K562 (cell line): ENCODE results near the gene LTBR. TPM values are rescaled to one million over a fixed set of nuclear protein-coding genes. Genes with fewer than 3 reads are reported as not detected.

Experiments used
- ARID1B ChIP-seq: fragments of 450-650 bp; IDR thresholded peaks from 2 replicates; pipeline ENCODE4 v1.6.1; 2016; ENCODE audit warnings: antibody characterized with exemption, mild to moderate bottlenecking, inconsistent platforms
- CBFA2T3 ChIP-seq: fragments of 450-650 bp; IDR thresholded peaks from 2 replicates; pipeline ENCODE4 v1.6.1; 2017
- EWSR1 ChIP-seq: fragments of 450-650 bp; IDR thresholded peaks from 2 replicates; pipeline ENCODE4 v1.6.1; 2018; ENCODE audit warnings: borderline replicate concordance, mild to moderate bottlenecking, low read depth, moderate library complexity; ENCODE audit not compliant: partially characterized antibody
- HCFC1 ChIP-seq: IDR thresholded peaks from 2 replicates; pipeline ENCODE4 v1.6.1; 2012; ENCODE audit warnings: low read depth, low read length, improper control_type of control experiment
- HDAC1 ChIP-seq, 2 experiments: fragments of 450-650 bp; IDR thresholded peaks; 2 replicates each; pipeline ENCODE4 v1.6.1; 2016 to 2017; ENCODE audit warnings: inconsistent platforms in 1 of 2, mild to moderate bottlenecking in 1 of 2, moderate library complexity in 1 of 2
- HMG20B ChIP-seq: fragments of 250-450 bp; sonication (Bioruptor Pico); IDR thresholded peaks from 2 replicates; pipeline ENCODE4 v1.5.0; 2021; ENCODE audit warnings: mild to moderate bottlenecking
- JUND ChIP-seq, 2 experiments: IDR thresholded peaks; 2 replicates in 1 of 2; 3 replicates in 1 of 2; pipeline ENCODE4 v1.6.1; 2011; ENCODE audit warnings: borderline replicate concordance in 2 of 2, low read depth in 2 of 2, low read length in 2 of 2, improper control_type of control experiment in 1 of 2, missing biosample characterization in 1 of 2, missing genetic modification characterization in 1 of 2, missing genetic modification reagents in 1 of 2
- KDM1A ChIP-seq, 2 experiments: fragments of 450-650 bp; IDR thresholded peaks; 2 replicates each; pipeline ENCODE4 v1.6.1; 2016; ENCODE audit warnings: mild to moderate bottlenecking in 2 of 2
- KHSRP ChIP-seq: fragments of 450-650 bp; IDR thresholded peaks from 2 replicates; pipeline ENCODE4 v1.6.1; 2017
- KLF6 ChIP-seq: fragments of 250-450 bp; sonication (Bioruptor Pico); IDR thresholded peaks from 2 replicates; pipeline ENCODE4 v1.4.0; 2020; ENCODE audit warnings: mild to moderate bottlenecking, moderate library complexity, borderline replicate concordance
- LARP7 ChIP-seq: fragments of 450-650 bp; IDR thresholded peaks from 2 replicates; pipeline ENCODE4 v1.6.1; 2016
- NCOR1 ChIP-seq: fragments of 450-650 bp; IDR thresholded peaks from 2 replicates; pipeline ENCODE4 v1.6.1; 2016; ENCODE audit warnings: mild to moderate bottlenecking, moderate library complexity
- NR2F6 ChIP-seq: fragments of 450-650 bp; formaldehyde crosslinking; IDR thresholded peaks from 2 replicates; pipeline ENCODE4 v1.4.0; 2020; ENCODE audit warnings: mild to moderate bottlenecking
- SAFB ChIP-seq: fragments of 200-400 bp; formaldehyde crosslinking; IDR thresholded peaks from 2 replicates; pipeline ENCODE4 v1.6.1; 2017; ENCODE audit warnings: low read depth, low read length, borderline replicate concordance
- ZC3H8 ChIP-seq: fragments of 450-650 bp; IDR thresholded peaks from 2 replicates; pipeline ENCODE4 v1.6.1; 2017
- ZFPM2 ChIP-seq: fragments of 250-450 bp; sonication (Bioruptor Pico); IDR thresholded peaks from 2 replicates; pipeline ENCODE4 v1.5.1; 2022; ENCODE audit warnings: mild to moderate bottlenecking
- ZNF140 ChIP-seq: fragments of 250-450 bp; sonication (Bioruptor Pico); IDR thresholded peaks from 2 replicates; pipeline ENCODE4 v1.8.0; 2021; ENCODE audit warnings: moderate library complexity, mild to moderate bottlenecking, inconsistent platforms
- ZNF785 ChIP-seq: fragments of 250-450 bp; sonication (Bioruptor Pico); IDR thresholded peaks from 2 replicates; pipeline ENCODE4 v1.4.0; 2020; ENCODE audit warnings: mild to moderate bottlenecking
- polyA plus RNA-seq, 8 experiments: library from polyadenylated mRNA; depleted of rRNA in 4 of 8; stranded (reverse) in 5 of 8; unstranded in 3 of 8; fragments of >200 nt; fragmentation: Nextera tagmentation in 2 of 8; fragmentation: Illumina TruSeq in 1 of 8; extraction: Ambion mirVana in 2 of 8; extraction: Trizol in 1 of 8; gene quantifications; 2 replicates each; pipeline versions ENCODE4 v1.2.1 to v1.2.3, GENCODE V29; 2011 to 2014; ENCODE audit warnings: inconsistent platforms in 1 of 8, missing spikeins in 1 of 8
- total RNA-seq, 7 experiments: library from RNA; depleted of rRNA in 6 of 7; stranded (reverse); fragments of >200 nt in 6 of 7; fragmentation: Illumina TruSeq in 2 of 7; extraction: Trizol in 2 of 7; gene quantifications; 2 replicates each; pipeline versions ENCODE4 v1.2.1 to v1.2.3, GENCODE V29; 2011 to 2021; ENCODE audit warnings: low replicate concordance in 1 of 7
- TF ChIP-seq, protein P1 (sequence below): fragments of 200-800 bp; sonication (Bioruptor generic); IDR thresholded peaks from 2 replicates; pipeline ENCODE4 v1.6.1; 2017; ENCODE audit warnings: missing genetic modification characterization, missing compliant biosample characterization
- TF ChIP-seq, protein P2 (sequence below): IDR thresholded peaks from 2 replicates; pipeline ENCODE4 v1.6.1; 2014; ENCODE audit warnings: antibody characterized with exemption
- TF ChIP-seq, protein P3 (sequence below): fragments of 250-450 bp; sonication (Bioruptor Pico); IDR thresholded peaks from 2 replicates; pipeline ENCODE4 v1.9.0; 2021; ENCODE audit warnings: mild to moderate bottlenecking, inconsistent platforms
- TF ChIP-seq, protein P4 (sequence below): fragments of 450-650 bp; IDR thresholded peaks from 2 replicates; pipeline ENCODE4 v1.6.1; 2017; ENCODE audit warnings: mild to moderate bottlenecking, moderate library complexity
- TF ChIP-seq, protein P5 (sequence below): fragments of 250-450 bp; sonication (Bioruptor Pico); IDR thresholded peaks from 2 replicates; pipeline ENCODE4 v1.8.0; 2022; ENCODE audit warnings: moderate library complexity, mild to moderate bottlenecking, inconsistent platforms

Gene LTBR
- total and polyA plus RNA-seq, 9 of the 15 experiments (the other 6 are each of a cell fraction or from before 2014, with no cell fraction given), result 0.96 to 69.0 (median 35.3) TPM

DNA sequence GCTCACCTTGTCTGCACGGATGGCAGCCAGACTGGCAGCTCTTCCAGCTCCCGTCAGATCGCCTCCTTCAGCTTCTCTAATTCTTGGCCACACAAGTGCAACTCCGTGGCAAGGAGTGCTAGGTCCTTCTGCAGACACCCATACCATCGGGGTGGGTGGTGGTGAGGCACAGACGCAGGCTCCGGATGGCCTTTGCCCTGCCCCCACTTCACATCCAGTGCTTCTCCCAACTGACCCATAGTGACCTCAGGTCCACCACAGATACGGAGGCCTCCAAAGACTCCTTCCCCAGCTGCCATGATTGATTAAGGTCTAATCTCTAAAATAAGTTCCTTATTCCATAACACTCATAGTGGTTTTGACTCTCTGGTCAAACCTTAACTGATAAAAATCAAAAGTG lies 40.9 kb downstream of the LTBR start (continued):
- no peak for TF ChIP-seq ZNF785
- TF ChIP-seq NR2F6, result no peak
- TF ChIP-seq, protein P1, sequence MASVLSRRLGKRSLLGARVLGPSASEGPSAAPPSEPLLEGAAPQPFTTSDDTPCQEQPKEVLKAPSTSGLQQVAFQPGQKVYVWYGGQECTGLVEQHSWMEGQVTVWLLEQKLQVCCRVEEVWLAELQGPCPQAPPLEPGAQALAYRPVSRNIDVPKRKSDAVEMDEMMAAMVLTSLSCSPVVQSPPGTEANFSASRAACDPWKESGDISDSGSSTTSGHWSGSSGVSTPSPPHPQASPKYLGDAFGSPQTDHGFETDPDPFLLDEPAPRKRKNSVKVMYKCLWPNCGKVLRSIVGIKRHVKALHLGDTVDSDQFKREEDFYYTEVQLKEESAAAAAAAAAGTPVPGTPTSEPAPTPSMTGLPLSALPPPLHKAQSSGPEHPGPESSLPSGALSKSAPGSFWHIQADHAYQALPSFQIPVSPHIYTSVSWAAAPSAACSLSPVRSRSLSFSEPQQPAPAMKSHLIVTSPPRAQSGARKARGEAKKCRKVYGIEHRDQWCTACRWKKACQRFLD (CRISPR knock-in tag), result no peak
- no peak for TF ChIP-seq ZC3H8
- TF ChIP-seq, protein P2, sequence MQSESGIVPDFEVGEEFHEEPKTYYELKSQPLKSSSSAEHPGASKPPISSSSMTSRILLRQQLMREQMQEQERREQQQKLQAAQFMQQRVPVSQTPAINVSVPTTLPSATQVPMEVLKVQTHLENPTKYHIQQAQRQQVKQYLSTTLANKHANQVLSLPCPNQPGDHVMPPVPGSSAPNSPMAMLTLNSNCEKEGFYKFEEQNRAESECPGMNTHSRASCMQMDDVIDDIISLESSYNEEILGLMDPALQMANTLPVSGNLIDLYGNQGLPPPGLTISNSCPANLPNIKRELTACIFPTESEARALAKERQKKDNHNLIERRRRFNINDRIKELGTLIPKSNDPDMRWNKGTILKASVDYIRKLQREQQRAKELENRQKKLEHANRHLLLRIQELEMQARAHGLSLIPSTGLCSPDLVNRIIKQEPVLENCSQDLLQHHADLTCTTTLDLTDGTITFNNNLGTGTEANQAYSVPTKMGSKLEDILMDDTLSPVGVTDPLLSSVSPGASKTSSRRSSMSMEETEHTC, result no peak
- TF ChIP-seq HCFC1, result no peak
- TF ChIP-seq HDAC1 (IDR thresholded peaks at IDR 0.05), result no peak
- no peak for TF ChIP-seq KLF6 (CRISPR knock-in tag)
- peak; percentile 58 for TF ChIP-seq CBFA2T3
- no peak for TF ChIP-seq LARP7
- TF ChIP-seq, protein P3, sequence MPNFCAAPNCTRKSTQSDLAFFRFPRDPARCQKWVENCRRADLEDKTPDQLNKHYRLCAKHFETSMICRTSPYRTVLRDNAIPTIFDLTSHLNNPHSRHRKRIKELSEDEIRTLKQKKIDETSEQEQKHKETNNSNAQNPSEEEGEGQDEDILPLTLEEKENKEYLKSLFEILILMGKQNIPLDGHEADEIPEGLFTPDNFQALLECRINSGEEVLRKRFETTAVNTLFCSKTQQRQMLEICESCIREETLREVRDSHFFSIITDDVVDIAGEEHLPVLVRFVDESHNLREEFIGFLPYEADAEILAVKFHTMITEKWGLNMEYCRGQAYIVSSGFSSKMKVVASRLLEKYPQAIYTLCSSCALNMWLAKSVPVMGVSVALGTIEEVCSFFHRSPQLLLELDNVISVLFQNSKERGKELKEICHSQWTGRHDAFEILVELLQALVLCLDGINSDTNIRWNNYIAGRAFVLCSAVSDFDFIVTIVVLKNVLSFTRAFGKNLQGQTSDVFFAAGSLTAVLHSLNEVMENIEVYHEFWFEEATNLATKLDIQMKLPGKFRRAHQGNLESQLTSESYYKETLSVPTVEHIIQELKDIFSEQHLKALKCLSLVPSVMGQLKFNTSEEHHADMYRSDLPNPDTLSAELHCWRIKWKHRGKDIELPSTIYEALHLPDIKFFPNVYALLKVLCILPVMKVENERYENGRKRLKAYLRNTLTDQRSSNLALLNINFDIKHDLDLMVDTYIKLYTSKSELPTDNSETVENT (CRISPR knock-in tag), result no peak
- TF ChIP-seq, protein P4, sequence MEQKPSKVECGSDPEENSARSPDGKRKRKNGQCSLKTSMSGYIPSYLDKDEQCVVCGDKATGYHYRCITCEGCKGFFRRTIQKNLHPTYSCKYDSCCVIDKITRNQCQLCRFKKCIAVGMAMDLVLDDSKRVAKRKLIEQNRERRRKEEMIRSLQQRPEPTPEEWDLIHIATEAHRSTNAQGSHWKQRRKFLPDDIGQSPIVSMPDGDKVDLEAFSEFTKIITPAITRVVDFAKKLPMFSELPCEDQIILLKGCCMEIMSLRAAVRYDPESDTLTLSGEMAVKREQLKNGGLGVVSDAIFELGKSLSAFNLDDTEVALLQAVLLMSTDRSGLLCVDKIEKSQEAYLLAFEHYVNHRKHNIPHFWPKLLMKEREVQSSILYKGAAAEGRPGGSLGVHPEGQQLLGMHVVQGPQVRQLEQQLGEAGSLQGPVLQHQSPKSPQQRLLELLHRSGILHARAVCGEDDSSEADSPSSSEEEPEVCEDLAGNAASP, result no peak
- no peak for TF ChIP-seq SAFB
- no peak for TF ChIP-seq JUND (IDR thresholded peaks at IDR 0.05; ENCODE audit: borderline replicate concordance, low read depth, low read length)
- TF ChIP-seq JUND (tag; IDR thresholded peaks at IDR 0.05; ENCODE audit: borderline replicate concordance, low read depth, low read length), result no peak
- TF ChIP-seq, protein P5, sequence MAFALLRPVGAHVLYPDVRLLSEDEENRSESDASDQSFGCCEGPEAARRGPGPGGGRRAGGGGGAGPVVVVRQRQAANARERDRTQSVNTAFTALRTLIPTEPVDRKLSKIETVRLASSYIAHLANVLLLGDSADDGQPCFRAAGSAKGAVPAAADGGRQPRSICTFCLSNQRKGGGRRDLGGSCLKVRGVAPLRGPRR (CRISPR knock-in tag), result no peak
- 0 out of 4 replicates have a peak, but pooled peaks of 1 of the 2 experiments have one; percentile 23 for TF ChIP-seq KDM1A (IDR thresholded peaks at IDR 0.05)
- TF ChIP-seq HMG20B (CRISPR knock-in tag), result no peak
- TF ChIP-seq EWSR1, result no peak
- TF ChIP-seq ZNF140 (CRISPR knock-in tag), result no peak
- TF ChIP-seq ARID1B, result peak; percentile 33; the same call in 1 of the 2 replicates
- TF ChIP-seq KHSRP, result no peak
- TF ChIP-seq NCOR1, result 0 out of 2 replicates have a peak, but pooled peaks have one; percentile 32
- TF ChIP-seq ZFPM2, result no peak
